DND-41 (cell line): ENCODE data around the gene HNF1A.
"Not testable (repeated sequence)": the region's sequence is repeated elsewhere in the genome, so short reads cannot be mapped to it uniquely, and the experiment has no call there.

Source experiments
- ATAC-seq: fragments of 200-7000 bp; cut with Tn5 transposase; 3 replicates; pipeline ENCODE4 v1.9.1; 2021; ENCODE audit warnings: low read depth; ENCODE audit not compliant: insufficient read depth
- DNase-seq: peaks from one replicate; pipeline ENCODE4 v3.0.0-alpha.2; 2020
- H2AFZ ChIP-seq: 2 replicates; pipeline ENCODE4 v1.6.0; 2012; ENCODE audit warnings: low read depth, low read length
- H3K27ac ChIP-seq: 2 replicates; pipeline ENCODE4 v1.5.1; 2012; ENCODE audit warnings: low read length, inconsistent platforms
- H3K27me3 ChIP-seq: fragments of 200-600 bp; sonication (generic); 2 replicates; pipeline ENCODE4 v1.6.0; 2012; ENCODE audit warnings: low read length, mild to moderate bottlenecking, inconsistent platforms; ENCODE audit not compliant: insufficient read depth, poor library complexity
- H3K36me3 ChIP-seq: 2 replicates; pipeline ENCODE4 v1.5.1; 2012; ENCODE audit warnings: low read length, inconsistent platforms; ENCODE audit not compliant: insufficient read depth
- H3K4me1 ChIP-seq: 2 replicates; pipeline ENCODE4 v1.5.1; 2012; ENCODE audit warnings: mild to moderate bottlenecking, low read length; ENCODE audit not compliant: insufficient read depth
- H3K4me2 ChIP-seq: 2 replicates; pipeline ENCODE4 v1.6.0; 2012; ENCODE audit warnings: mild to moderate bottlenecking, moderate library complexity, low read length, inconsistent platforms; ENCODE audit not compliant: insufficient read depth
- H3K4me3 ChIP-seq, 2 experiments: fragments of 200-600 bp in 1 of 2; shearing (Covaris generic) in 1 of 2; 2 replicates each; pipeline ENCODE4 v1.5.1; 2012 to 2016; ENCODE audit warnings: inconsistent platforms in 2 of 2, low read length in 2 of 2, mild to moderate bottlenecking in 2 of 2, low read depth in 1 of 2, moderate library complexity in 1 of 2
- H3K79me2 ChIP-seq: 2 replicates; pipeline ENCODE4 v1.6.0; 2012; ENCODE audit warnings: low read length, inconsistent platforms; ENCODE audit not compliant: insufficient read depth
- H3K9ac ChIP-seq: 2 replicates; pipeline ENCODE4 v1.6.0; 2012; ENCODE audit warnings: low read depth, mild to moderate bottlenecking, inconsistent platforms, low read length, moderate library complexity
- H3K9me3 ChIP-seq: 2 replicates; pipeline ENCODE4 v1.5.1; 2012; ENCODE audit warnings: low read length, moderate library complexity, mild to moderate bottlenecking, inconsistent platforms; ENCODE audit not compliant: insufficient read depth, severe bottlenecking
- H4K20me1 ChIP-seq: 2 replicates; pipeline ENCODE4 v1.6.0; 2012; ENCODE audit warnings: low read length; ENCODE audit not compliant: insufficient read depth
- EZH2 ChIP-seq: IDR thresholded peaks from 3 replicates; pipeline ENCODE4 v1.6.1; 2012; ENCODE audit warnings: borderline replicate concordance, low read depth, mild to moderate bottlenecking, moderate library complexity, low read length, inconsistent platforms; ENCODE audit not compliant: severe bottlenecking
- TF ChIP-seq, protein P1 (sequence below): IDR thresholded peaks from 2 replicates; pipeline ENCODE4 v1.5.1; 2012; ENCODE audit warnings: borderline replicate concordance, low read length, moderate library complexity, mild to moderate bottlenecking; ENCODE audit not compliant: poor library complexity, severe bottlenecking; ENCODE audit errors: extremely low read depth

HNF1A gene

GRCh38 chr12:121038861-121039668 is 60.7 kb downstream of the HNF1A start, which contains the start of gene OASL:
Gene OASL, minus strand, starts transcription at chr12:121039246. Its CDS starts 275 bp downstream, at chr12:121038971.
- peak within 1 kb of the TSS; percentile 93 for H2AFZ ChIP-seq
- no peaks in the 10 kb centered on the region for H3K9me3 ChIP-seq
- H3K9ac ChIP-seq: peak within 1 kb of the TSS; percentile 37
- DNase-seq (peak; percentile 36), ATAC-seq (peak; percentile 86)
- H3K27me3 ChIP-seq: no peaks in the 10 kb centered on the region
- H3K4me3 ChIP-seq: peak within 1 kb of the TSS; percentile 14 to 65; a peak in 3 of 4 replicates
- H3K79me2 ChIP-seq: no peaks in the 10 kb centered on the region
- peak within 1 kb of the TSS; percentile 85 for H3K4me2 ChIP-seq
- H3K4me1 ChIP-seq: peaks cover 22% of the 10 kb centered on the region
- no peaks in the 10 kb centered on the region for H3K36me3 ChIP-seq
- peak within 1 kb of the TSS; percentile 44; the same call in 1 of the 2 replicates for H3K27ac ChIP-seq
- TF ChIP-seq EZH2: no peak
- TF ChIP-seq, protein P1, sequence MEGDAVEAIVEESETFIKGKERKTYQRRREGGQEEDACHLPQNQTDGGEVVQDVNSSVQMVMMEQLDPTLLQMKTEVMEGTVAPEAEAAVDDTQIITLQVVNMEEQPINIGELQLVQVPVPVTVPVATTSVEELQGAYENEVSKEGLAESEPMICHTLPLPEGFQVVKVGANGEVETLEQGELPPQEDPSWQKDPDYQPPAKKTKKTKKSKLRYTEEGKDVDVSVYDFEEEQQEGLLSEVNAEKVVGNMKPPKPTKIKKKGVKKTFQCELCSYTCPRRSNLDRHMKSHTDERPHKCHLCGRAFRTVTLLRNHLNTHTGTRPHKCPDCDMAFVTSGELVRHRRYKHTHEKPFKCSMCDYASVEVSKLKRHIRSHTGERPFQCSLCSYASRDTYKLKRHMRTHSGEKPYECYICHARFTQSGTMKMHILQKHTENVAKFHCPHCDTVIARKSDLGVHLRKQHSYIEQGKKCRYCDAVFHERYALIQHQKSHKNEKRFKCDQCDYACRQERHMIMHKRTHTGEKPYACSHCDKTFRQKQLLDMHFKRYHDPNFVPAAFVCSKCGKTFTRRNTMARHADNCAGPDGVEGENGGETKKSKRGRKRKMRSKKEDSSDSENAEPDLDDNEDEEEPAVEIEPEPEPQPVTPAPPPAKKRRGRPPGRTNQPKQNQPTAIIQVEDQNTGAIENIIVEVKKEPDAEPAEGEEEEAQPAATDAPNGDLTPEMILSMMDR: no peak
- no peaks in the 10 kb centered on the region for H4K20me1 ChIP-seq

- ATAC-seq (no peak), DNase-seq (no peak)
- H3K36me3 ChIP-seq: no peaks in the 10 kb centered on the region
- no peak overlapping the region for H3K9ac ChIP-seq
- no peak overlapping the region for H3K4me2 ChIP-seq
- TF ChIP-seq, protein P1: no peak
- TF ChIP-seq EZH2: no peak
- no peaks in the 10 kb centered on the region for H3K79me2 ChIP-seq
- H2AFZ ChIP-seq: no peak overlapping the region
- no peak overlapping the region for H3K4me3 ChIP-seq
- H3K27me3 ChIP-seq: peaks cover 4% of the 10 kb centered on the region
- H3K27ac ChIP-seq: no peak overlapping the region
- H3K4me1 ChIP-seq: peaks cover 13% of the 10 kb centered on the region
- no peaks in the 10 kb centered on the region for H3K9me3 ChIP-seq
- no peaks in the 10 kb centered on the region for H4K20me1 ChIP-seq
These were observed 64.7 kb downstream of the HNF1A start for GRCh38 chr12:121043067-121043466.

GRCh38 chr12:121047400-121047799 is 69.1 kb downstream of the HNF1A start:
- H3K4me2 ChIP-seq, H3K27me3 ChIP-seq, H3K79me2 ChIP-seq, H3K4me1 ChIP-seq, H3K4me3 ChIP-seq, DNase-seq, ATAC-seq, H4K20me1 ChIP-seq, H3K27ac ChIP-seq, H3K9ac ChIP-seq, H3K9me3 ChIP-seq, H2AFZ ChIP-seq, H3K36me3 ChIP-seq: not testable (repeated sequence)

DNA sequence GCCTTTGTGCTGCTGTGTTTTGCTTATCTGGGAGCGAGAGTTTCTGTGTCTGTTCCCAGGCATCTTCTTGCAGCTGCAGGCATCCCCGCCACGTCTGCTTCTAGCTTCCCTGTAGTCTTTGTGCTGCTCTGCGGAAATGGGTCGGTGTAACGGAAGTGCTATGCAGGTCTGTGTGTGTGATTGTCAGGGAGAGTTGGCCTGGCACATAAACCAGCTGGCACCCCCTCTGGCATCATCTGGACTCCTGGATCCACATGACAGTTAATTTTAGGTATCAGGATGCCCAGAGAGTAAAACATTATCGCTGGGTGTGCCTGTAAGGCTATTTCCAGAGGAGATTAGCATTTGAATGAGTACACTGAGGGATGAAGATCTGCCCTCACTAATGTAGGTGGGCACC is 70.1 kb downstream of the HNF1A start:
- Histone ChIP-seq H3K27ac (no peak overlapping the region), H3K36me3 (no peaks in the 10 kb centered on the region), H3K79me2 (no peaks in the 10 kb centered on the region), H3K4me3 (no peak overlapping the region), H3K27me3 (peaks cover 7% of the 10 kb centered on the region), H3K4me1 (no peaks in the 10 kb centered on the region), H4K20me1 (no peaks in the 10 kb centered on the region), H3K4me2 (no peak overlapping the region), H2AFZ (no peak overlapping the region), H3K9me3 (no peaks in the 10 kb centered on the region), H3K9ac (no peak overlapping the region)
- DNase-seq (no peak), ATAC-seq (no peak)
- no peak for TF ChIP-seq EZH2
- TF ChIP-seq, protein P1: no peak
